ENCODE measurements around the gene LRRC55. TPM values are rescaled to one million over a fixed set of nuclear protein-coding genes. Genes with fewer than 3 reads are reported as not detected.

The LRRC55 gene
- 35.4 TPM for total RNA-seq

GRCh38 chr11:57181678-57182305, at the start of gene LRRC55:
TSS of gene LRRC55 (plus strand) at chr11:57181953. CDS start at chr11:57182023, 70 bp downstream.

GRCh38 chr11:57237204-57237681, 55.5 kb downstream of the LRRC55 start, which contains the start of gene APLNR:
TSS of gene APLNR (minus strand) at chr11:57237250. CDS start at chr11:57237004, 246 bp downstream.

Other genes with a start within 250 kb of the LRRC55 start
- gene OR5AK2, start 193.0 kb upstream of the LRRC55 start, total RNA-seq: not detected
- gene APLNR, start 55.3 kb downstream of the LRRC55 start, total RNA-seq: 6.9 TPM
- gene TNKS1BP1, start 143.0 kb downstream of the LRRC55 start, total RNA-seq: 21.9 TPM
- gene SSRP1, start 153.9 kb downstream of the LRRC55 start, total RNA-seq: 62.9 TPM
- not detected for gene P2RX3, start 156.4 kb downstream of the LRRC55 start, total RNA-seq
- not detected for gene PRG3, start 199.2 kb downstream of the LRRC55 start, total RNA-seq
- gene PRG2, start 208.7 kb downstream of the LRRC55 start, total RNA-seq: not detected
- 19.1 TPM for gene SLC43A3, start 245.2 kb downstream of the LRRC55 start, total RNA-seq